Activated naive CD4-positive, alpha-beta T cell treated with anti-CD3 and anti-CD28 coated beads, Interleukin-2, amount 50 U/mL, for 72 hours (primary cell): Measurements from ENCODE around the gene SPOCD1. TPM values are rescaled to one million over a fixed set of nuclear protein-coding genes. Genes with fewer than 3 reads are reported as not detected.

ENCODE experiments used
- ATAC-seq, 2 donors: fragments of 150-1000 bp; cut with Tn5 transposase; 2 replicates each; pipeline ENCODE4 v1.10.0; 2021; ENCODE audit warnings: mild to moderate bottlenecking in 2 of 2, moderate library complexity in 2 of 2
- DNase-seq, 2 donors: peaks; one replicate each; pipeline ENCODE4 v3.0.0; 2021 to 2022; ENCODE audit warnings: low spot score in 2 of 2
- H3K27ac Mint-ChIP-seq, 2 donors: one replicate each; pipeline ENCODE4 v1.8.0; 2022; ENCODE audit warnings: mild to moderate bottlenecking in 2 of 2, mixed read lengths in 2 of 2
- H3K36me3 Mint-ChIP-seq, 2 donors: one replicate each; pipeline ENCODE4 v1.8.0; 2022; ENCODE audit warnings: mixed read lengths in 2 of 2
- H3K9me3 Mint-ChIP-seq, 2 donors: one replicate each; pipeline ENCODE4 v1.8.0; 2022; ENCODE audit warnings: mixed read lengths in 2 of 2
- total RNA-seq, 2 donors: library from RNA; stranded (reverse); gene quantifications; one replicate each; pipeline ENCODE4 v1.2.3, GENCODE V29; 2022

Gene SPOCD1
- total RNA-seq, 2 donors from 2014 or later, result 0.46 to 1.8 TPM

- H3K9me3 Mint-ChIP-seq, result no peaks in the 10 kb centered on the region
- no peak overlapping the region for H3K27ac Mint-ChIP-seq
- no peaks in the 10 kb centered on the region for H3K36me3 Mint-ChIP-seq
- ATAC-seq (no peak), DNase-seq (peak in 1 of 2 donors; percentile 35)
Observed at GRCh38 chr1:31796707-31797106, 19.1 kb downstream of the SPOCD1 start.

DNA sequence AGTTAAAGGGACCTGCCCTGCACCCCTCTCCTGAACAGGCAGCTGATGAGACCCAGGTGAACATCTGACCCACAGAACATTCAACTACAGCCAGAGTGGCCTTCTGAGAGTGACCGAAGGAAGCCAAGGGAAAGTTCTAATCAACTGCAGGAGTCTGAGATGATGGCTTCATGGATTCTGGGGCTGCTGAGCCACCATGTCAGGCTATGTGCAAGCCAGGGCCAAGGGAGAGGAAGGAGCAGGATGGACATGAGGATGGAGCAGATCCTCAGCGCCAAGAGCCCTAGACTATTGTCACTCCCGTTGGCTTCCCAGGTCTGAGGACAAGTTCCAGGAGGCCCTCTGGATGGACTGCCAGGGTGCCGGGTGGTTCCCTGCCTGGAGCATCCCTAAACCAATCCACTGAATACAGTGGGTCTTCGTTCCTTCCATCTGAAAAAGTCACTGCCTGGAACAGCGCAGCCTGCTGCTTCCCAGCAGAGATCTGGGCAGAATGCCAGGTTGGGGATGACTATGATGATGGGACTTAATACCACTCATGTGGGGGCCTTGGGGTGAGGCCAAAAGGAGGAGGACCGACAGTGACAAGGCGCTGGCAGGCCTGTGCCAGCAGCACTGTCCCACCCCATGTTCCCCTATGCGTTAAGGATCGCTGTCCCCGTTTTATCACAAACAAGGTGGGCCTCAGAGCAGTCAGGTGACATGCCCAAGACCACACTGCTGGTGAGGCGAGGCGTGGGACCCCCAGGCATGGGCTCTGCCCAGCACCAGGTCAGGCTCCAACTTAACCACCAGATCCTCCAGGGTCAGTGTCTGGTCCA lies 19.8 kb downstream of the SPOCD1 start:
- H3K36me3 Mint-ChIP-seq, result no peaks in the 10 kb centered on the region
- ATAC-seq (no peak), DNase-seq (peak in 1 of 2 donors; percentile 47)
- no peak overlapping the region for H3K27ac Mint-ChIP-seq
- H3K9me3 Mint-ChIP-seq, result no peaks in the 10 kb centered on the region

DNA sequence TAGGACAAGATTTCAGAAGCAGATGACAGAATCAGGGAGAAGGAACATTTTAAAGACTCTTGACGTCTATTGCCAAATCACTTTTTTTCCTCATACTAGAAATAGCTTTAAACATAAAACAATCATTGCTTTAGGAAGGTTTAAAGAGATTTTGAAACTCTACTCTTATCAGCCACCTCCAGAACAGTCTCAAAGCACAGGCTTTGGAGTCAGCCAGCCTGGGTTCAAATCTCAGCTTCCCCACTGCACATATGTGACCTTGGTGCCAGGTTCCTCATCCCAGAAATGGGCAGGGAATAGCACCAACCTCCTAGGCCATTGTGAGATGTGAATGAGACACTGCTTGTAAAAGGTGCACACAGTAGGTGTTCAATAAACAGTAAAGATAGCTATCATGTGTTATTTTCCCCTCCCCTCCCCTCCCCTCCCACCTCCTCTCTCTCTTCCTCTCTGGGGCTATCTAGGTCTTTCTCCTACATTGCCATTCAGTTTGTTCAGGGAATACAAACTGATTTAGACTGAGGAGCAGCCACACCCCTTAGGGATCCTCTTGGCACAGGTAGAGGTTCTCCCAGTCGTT lies 20.6 kb downstream of the SPOCD1 start:
- no peak for ATAC-seq
- no peaks in the 10 kb centered on the region for H3K36me3 Mint-ChIP-seq
- no peak overlapping the region for H3K27ac Mint-ChIP-seq
- no peak for DNase-seq
- H3K9me3 Mint-ChIP-seq, result no peaks in the 10 kb centered on the region

DNA sequence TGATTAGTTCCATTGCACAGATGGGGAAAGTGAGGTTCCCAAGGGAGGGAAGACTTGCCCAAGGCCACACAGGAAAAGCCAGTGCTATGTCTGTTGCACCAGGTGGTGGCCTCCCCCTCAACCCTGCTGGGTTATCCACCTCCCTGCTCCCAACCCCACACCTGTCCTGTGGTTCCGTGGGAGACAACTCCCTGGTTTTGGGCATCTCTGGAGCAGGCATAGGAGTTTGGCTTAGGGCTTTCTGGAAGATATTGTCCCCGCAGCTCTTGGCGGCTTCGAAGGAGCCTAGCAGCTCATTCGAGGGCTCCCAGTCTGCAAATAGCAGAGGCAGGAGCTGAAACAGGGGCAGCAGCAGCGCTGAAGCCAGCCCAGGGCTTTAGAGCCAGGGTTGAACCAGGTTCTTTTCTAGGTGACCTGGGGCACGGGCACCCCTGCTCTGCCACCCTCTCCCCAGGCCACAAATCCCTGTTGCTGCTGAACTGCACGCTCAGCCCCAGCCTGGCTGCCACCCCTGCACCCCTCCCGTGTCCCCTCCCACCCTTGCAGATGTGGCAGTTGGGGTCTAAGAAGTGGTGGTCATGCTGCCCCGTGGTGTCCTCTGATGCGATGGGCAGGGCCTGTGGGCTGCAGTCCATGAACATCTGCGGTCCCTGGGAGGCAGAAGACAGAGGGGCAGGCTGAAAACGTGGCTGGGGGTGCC lies 22.1 kb downstream of the SPOCD1 start:
- H3K36me3 Mint-ChIP-seq, result no peaks in the 10 kb centered on the region
- peak in 1 of 2 donors; percentile 31 for DNase-seq
- H3K27ac Mint-ChIP-seq, result no peak overlapping the region
- no peak for ATAC-seq
- no peaks in the 10 kb centered on the region for H3K9me3 Mint-ChIP-seq

- Mint-ChIP-seq H3K9me3 (no peaks in the 10 kb centered on the region), H3K27ac (no peak overlapping the region), H3K36me3 (no peaks in the 10 kb centered on the region)
- ATAC-seq (no peak), DNase-seq (peak in 1 of 2 donors; percentile 51)
Observed at GRCh38 chr1:31793086-31793485, 22.7 kb downstream of the SPOCD1 start.

DNA sequence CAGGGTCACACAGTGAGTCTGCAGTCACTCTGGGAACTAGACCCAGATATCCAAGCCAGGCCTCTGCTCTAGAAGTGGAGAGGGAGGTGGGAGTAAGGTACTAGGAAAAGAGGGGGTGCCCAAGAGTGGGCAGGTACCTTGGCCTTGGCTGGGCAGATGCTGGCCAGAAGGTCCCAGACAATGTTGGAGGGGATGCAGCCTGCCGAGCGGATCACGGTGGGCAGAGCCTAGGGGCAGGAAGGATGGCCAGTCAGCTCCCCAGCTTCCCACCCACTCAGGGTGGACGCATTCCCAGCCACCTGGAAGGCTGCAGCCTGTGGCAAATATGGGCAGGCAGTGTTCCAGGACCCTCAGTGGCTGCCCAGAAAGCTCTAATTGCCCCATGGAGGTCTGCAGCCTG lies 23.3 kb downstream of the SPOCD1 start:
- ATAC-seq, result no peak
- no peak overlapping the region for H3K27ac Mint-ChIP-seq
- peak in 1 of 2 donors; percentile 38 for DNase-seq
- no peaks in the 10 kb centered on the region for H3K36me3 Mint-ChIP-seq
- H3K9me3 Mint-ChIP-seq, result no peaks in the 10 kb centered on the region

- no peaks in the 10 kb centered on the region for H3K36me3 Mint-ChIP-seq
- no peaks in the 10 kb centered on the region for H3K9me3 Mint-ChIP-seq
- no peak overlapping the region for H3K27ac Mint-ChIP-seq
- peak in 1 of 2 donors; percentile 54 for DNase-seq
- no peak for ATAC-seq
Observed at GRCh38 chr1:31792116-31792515, 23.7 kb downstream of the SPOCD1 start.

GRCh38 chr1:31791131-31791858 lies 24.5 kb downstream of the SPOCD1 start:
- Mint-ChIP-seq H3K27ac (peak overlapping the region in 1 of 2 donors; percentile 55), H3K9me3 (no peaks in the 10 kb centered on the region), H3K36me3 (no peaks in the 10 kb centered on the region)
- peak in 1 of 2 donors; percentile 53 for DNase-seq
- ATAC-seq, result no peak

DNA sequence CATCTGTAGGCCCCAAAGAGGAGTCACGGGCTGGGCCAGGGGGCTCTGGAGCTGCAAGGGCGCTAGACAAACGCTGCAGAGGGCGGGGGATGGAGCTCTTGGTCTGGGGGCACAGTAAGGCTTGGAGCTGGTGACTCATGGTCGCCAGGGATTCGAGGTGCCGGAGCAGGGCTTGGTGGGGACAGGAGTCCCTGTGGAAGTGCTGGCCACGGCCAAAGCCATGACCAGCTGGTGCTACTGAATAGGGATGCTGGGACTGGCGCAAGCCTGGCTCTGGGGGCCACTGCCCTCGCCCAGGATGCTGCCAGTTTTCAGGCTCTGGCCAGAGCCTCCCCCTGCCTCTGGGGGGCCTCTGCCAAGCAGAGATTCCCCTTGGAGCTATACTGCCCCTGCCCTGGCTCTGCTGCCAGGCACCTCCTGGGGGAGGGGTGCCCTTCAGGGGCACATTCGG lies 25.2 kb downstream of the SPOCD1 start:
- Mint-ChIP-seq H3K36me3 (no peaks in the 10 kb centered on the region), H3K9me3 (no peaks in the 10 kb centered on the region), H3K27ac (peak overlapping the region in 1 of 2 donors; percentile 55)
- ATAC-seq (no peak), DNase-seq (peak in 1 of 2 donors; percentile 54)

GRCh38 chr1:31790140-31790539 lies 25.7 kb downstream of the SPOCD1 start:
- Mint-ChIP-seq H3K9me3 (no peaks in the 10 kb centered on the region), H3K36me3 (no peaks in the 10 kb centered on the region)
- no peak for ATAC-seq

DNA sequence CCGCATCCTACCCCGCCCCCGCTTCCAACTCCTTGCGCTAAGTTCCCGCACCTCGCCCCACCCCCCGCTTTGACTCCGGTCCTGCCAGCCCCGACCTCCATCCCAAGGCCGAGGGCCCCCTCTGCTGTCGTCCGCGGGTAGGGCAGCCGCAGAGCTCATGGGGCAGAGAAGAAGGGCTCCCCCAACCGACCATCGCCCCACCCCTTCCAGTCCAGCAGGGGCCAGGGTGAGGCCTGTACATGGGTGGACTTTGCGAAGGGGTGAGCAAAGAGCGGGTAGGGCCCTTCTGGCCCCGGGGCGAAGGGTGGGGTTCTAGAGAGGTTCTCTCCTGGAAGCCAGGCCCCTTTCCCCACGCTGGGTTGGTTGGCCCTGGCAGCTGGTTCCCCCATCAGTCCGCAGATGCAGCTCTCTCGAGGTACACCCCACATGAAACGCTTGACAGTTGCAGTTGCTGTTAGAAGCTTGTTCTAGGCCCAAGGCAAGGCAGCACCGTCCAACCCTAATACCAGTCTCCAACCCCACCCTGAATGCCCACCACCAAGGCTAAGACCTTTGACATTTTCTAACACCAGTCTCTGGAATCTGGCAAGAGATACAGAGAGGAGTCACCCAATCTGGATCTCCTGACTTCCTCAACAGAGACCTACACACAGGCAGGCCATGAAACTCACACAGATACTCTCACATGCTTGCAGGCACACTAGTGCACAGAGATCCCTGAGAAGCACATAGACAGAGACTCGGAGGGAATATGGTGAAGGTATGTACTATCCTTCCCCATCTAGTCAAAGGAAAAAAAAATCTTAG lies 26.4 kb downstream of the SPOCD1 start:
- DNase-seq (peak; percentile 88 to 100), ATAC-seq (peak; percentile 78 to 82)
- H3K27ac Mint-ChIP-seq, result peak overlapping the region in 1 of 2 donors; percentile 16
- no peaks in the 10 kb centered on the region for H3K36me3 Mint-ChIP-seq
- H3K9me3 Mint-ChIP-seq, result no peaks in the 10 kb centered on the region

More at GRCh38 chr1:31790140-31790539, 25.7 kb downstream of the SPOCD1 start:
- peak overlapping the region; percentile 4 to 9 for H3K27ac Mint-ChIP-seq
- peak in 1 of 2 donors; percentile 48 for DNase-seq

DNA sequence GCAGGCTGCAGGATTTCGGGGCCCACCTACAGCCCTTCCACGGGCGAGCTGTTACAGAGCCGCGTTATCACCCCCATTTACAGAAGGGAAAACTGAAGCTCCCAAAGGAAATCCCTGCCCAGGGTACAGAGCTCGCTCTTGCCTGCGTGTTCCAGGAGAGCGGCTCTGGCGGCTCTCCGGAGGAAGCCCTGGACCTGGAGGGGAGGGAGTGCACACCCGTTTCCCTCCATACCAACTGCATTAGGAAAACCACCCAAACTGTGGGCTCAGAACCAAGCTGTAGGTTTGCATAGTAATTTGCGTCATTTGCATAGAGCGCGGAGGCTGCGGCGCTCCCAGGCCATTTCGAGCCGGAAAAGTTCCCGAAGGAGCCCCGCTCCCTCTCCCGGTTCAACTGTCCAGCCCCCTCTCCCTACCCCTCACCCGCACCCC lies 27.0 kb downstream of the SPOCD1 start:
- peak overlapping the region in 1 of 2 donors; percentile 78 for H3K27ac Mint-ChIP-seq
- no peaks in the 10 kb centered on the region for H3K36me3 Mint-ChIP-seq
- peak; percentile 33 to 66 for ATAC-seq

DNA sequence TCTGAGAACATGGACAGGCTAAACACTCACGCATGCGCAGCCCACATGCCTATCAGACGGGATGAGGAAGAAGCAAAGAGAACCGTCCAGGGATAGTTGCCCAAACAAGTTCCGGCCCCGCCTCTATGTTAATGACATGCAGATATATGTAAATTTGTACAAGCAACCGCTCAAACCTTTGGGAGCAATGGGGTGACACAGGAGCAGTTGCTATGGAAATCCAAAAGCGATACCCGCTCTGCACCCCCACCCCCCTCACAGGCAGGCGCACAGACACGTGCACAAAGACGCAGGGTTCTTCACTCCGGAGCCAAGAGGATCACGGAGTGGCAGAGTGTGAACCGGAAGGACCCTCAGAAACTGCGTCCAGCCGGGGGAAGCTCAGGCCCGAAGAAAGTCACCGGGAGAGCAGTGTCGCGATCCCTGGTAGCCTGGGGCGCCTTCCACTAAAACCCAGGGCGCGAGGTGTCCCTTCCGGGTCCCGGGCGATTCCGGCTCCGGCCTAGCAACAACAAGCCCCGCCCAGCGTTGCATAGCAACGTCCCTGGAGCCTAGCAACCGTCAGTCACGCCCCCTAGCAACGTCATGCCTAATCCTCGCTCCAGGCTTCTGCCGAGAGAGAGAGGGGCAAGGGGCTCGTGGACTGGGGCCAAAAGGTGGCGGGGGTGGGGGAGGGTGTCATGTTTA lies 27.5 kb downstream of the SPOCD1 start:
- H3K36me3 Mint-ChIP-seq, result no peaks in the 10 kb centered on the region
- H3K27ac Mint-ChIP-seq, result peak overlapping the region; percentile 78 to 89
- H3K9me3 Mint-ChIP-seq, result no peaks in the 10 kb centered on the region
- ATAC-seq (peak; percentile 85 to 87), DNase-seq (peak; percentile 91 to 95)

More for the DNA sequence above, 27.0 kb downstream of the SPOCD1 start:
- no peaks in the 10 kb centered on the region for H3K9me3 Mint-ChIP-seq
- DNase-seq, result no peak

DNA sequence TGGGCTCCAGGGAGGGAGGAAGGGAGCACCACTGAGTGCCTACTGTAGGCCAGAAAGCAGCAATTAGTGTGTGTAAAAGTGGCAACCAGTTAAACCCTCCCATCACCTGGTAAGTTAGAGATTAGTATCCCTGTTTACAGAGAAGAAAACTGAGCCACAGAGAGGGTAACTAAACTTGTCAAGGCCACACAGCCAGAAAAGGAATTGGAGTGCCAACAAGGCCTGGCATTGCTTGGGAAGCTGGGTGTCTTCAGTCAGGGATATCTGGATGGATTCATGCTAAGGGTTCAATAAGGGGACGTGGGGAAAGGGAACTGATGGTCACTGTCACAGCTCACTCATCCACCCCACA lies 28.1 kb downstream of the SPOCD1 start:
- ATAC-seq, result no peak
- Mint-ChIP-seq H3K27ac (peak overlapping the region; percentile 78 to 89), H3K36me3 (no peaks in the 10 kb centered on the region), H3K9me3 (no peaks in the 10 kb centered on the region)
- DNase-seq, result no peak

GRCh38 chr1:31787261-31787660 lies 28.6 kb downstream of the SPOCD1 start:
- Mint-ChIP-seq H3K27ac (peak overlapping the region in 1 of 2 donors; percentile 78), H3K36me3 (no peaks in the 10 kb centered on the region), H3K9me3 (no peaks in the 10 kb centered on the region)
- ATAC-seq (no peak), DNase-seq (peak in 1 of 2 donors; percentile 54)
